ENCODE data around the gene NTHL1.

DNA sequence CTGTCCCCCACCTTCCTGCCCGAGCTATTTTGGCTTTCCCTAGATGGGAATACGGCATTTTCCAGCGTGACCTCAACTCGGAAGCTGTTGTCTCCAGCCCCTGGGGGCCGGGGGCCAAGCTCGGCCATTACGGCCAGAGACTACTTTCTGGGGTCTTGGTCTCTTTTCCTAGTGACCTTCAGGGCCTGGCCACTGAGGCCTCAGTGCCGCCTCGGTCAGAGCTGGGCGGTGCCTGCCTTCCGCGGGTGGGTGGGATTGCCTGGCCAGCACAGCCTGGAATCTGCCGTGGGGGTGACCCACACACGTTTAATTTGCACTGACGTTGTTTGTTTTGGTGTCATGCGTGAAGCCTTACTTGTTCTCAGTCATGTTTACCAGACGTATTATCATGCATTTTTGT lies 29.4 kb upstream of the NTHL1 start:
- no peak for TF ChIP-seq KAT7 (CRISPR knock-in tag; IDR thresholded peaks at IDR 0.05; ENCODE audit: borderline replicate concordance)
- no peak for TF ChIP-seq SP1 (CRISPR knock-in tag; conservative IDR thresholded peaks at IDR 0.05)
- no peak for TF ChIP-seq ATF1 (CRISPR knock-in tag; IDR thresholded peaks at IDR 0.05)
- no peak for TF ChIP-seq ZNF121 (CRISPR knock-in tag; IDR thresholded peaks at IDR 0.05)
- TF ChIP-seq, protein P1, sequence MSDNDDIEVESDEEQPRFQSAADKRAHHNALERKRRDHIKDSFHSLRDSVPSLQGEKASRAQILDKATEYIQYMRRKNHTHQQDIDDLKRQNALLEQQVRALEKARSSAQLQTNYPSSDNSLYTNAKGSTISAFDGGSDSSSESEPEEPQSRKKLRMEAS (CRISPR knock-in tag; IDR thresholded peaks at IDR 0.05) = no peak
- TF ChIP-seq CTCF (IDR thresholded peaks at IDR 0.05) = no peak
- TF ChIP-seq, protein P2, sequence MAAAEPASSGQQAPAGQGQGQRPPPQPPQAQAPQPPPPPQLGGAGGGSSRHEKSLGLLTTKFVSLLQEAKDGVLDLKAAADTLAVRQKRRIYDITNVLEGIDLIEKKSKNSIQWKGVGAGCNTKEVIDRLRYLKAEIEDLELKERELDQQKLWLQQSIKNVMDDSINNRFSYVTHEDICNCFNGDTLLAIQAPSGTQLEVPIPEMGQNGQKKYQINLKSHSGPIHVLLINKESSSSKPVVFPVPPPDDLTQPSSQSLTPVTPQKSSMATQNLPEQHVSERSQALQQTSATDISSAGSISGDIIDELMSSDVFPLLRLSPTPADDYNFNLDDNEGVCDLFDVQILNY (CRISPR knock-in tag; IDR thresholded peaks at IDR 0.05) = no peak
- TF ChIP-seq CBFB (CRISPR knock-in tag; IDR thresholded peaks at IDR 0.05; ENCODE audit: low read depth) = no peak
- no peak for TF ChIP-seq CREB1 (CRISPR knock-in tag; IDR thresholded peaks at IDR 0.05)
- TF ChIP-seq NFE2L1 (CRISPR knock-in tag; IDR thresholded peaks at IDR 0.05) = no peak
- no peak for TF ChIP-seq MLX (CRISPR knock-in tag; IDR thresholded peaks at IDR 0.05)
- TF ChIP-seq ARID4B (CRISPR knock-in tag; IDR thresholded peaks at IDR 0.05; ENCODE audit: borderline replicate concordance) = no peak
- TF ChIP-seq TEAD4 (CRISPR knock-in tag; IDR thresholded peaks at IDR 0.05) = no peak
